Bronchial epithelial cell (primary cell): ENCODE results near the gene CCDC78. TPM values are rescaled to one million over a fixed set of nuclear protein-coding genes. Genes with fewer than 3 reads are reported as not detected.
"Not testable (repeated sequence)": the region's sequence is repeated elsewhere in the genome, so short reads cannot be mapped to it uniquely, and the experiment has no call there.

Experiments
- DNase-seq: peaks from one replicate; pipeline ENCODE4 v3.0.0-alpha.2; 2010; ENCODE audit warnings: low read depth
- FAIRE-seq: peaks from 2 replicates; lab custom pipeline; 2011; peaks lifted over from hg19 to GRCh38; lab: Jason Lieb, UNC
- H3K27me3 ChIP-seq: 2 replicates; pipeline ENCODE4 v1.5.1; 2011; ENCODE audit warnings: low read length; ENCODE audit not compliant: control insufficient read depth, insufficient read depth
- H3K36me3 ChIP-seq: 2 replicates; pipeline ENCODE4 v1.5.1; 2011; ENCODE audit warnings: low read length; ENCODE audit not compliant: control insufficient read depth, insufficient read depth
- H3K4me3 ChIP-seq: 2 replicates; pipeline ENCODE4 v1.5.1; 2011; ENCODE audit warnings: mild to moderate bottlenecking, low read depth, low read length, control low read depth
- CTCF ChIP-seq: IDR thresholded peaks from 2 replicates; pipeline ENCODE4 v1.5.1; 2011; ENCODE audit warnings: mild to moderate bottlenecking, moderate library complexity, low read length, control low read depth, inconsistent platforms; ENCODE audit not compliant: insufficient read depth, severe bottlenecking
- total RNA-seq: library from RNA; depleted of rRNA; stranded (reverse); fragments of >200 nt; gene quantifications from 2 replicates; pipeline ENCODE4 v1.2.1, GENCODE V29; 2014

Gene CCDC78
- total RNA-seq, 1 donor from 2014 or later, result 1.6 TPM

- peaks cover 2% of the 10 kb centered on the region for H3K36me3 ChIP-seq
- no peak for TF ChIP-seq CTCF
- no peak overlapping the region for H3K4me3 ChIP-seq
- FAIRE-seq (no peak), DNase-seq (no peak)
- peaks cover 3% of the 10 kb centered on the region for H3K27me3 ChIP-seq
Observed at GRCh38 chr16:692356-693108, 33.7 kb downstream of the CCDC78 start.

- DNase-seq, FAIRE-seq: not testable (repeated sequence)
Observed at GRCh38 chr16:691242-691641, 35.0 kb downstream of the CCDC78 start.

GRCh38 chr16:689175-689897 lies 36.9 kb downstream of the CCDC78 start:
- peak overlapping the region; percentile 83 for H3K4me3 ChIP-seq
- peaks cover 7% of the 10 kb centered on the region for H3K36me3 ChIP-seq
- FAIRE-seq (peak; percentile 32), DNase-seq (no peak)
- no peaks in the 10 kb centered on the region for H3K27me3 ChIP-seq
- no peak for TF ChIP-seq CTCF

More at GRCh38 chr16:691242-691641, 35.0 kb downstream of the CCDC78 start:
- not testable (repeated sequence) for H3K4me3 ChIP-seq, H3K27me3 ChIP-seq, H3K36me3 ChIP-seq

GRCh38 chr16:687499-687898 lies 38.7 kb downstream of the CCDC78 start:
- H3K4me3 ChIP-seq, result no peak overlapping the region
- H3K27me3 ChIP-seq, result no peaks in the 10 kb centered on the region
- no peak for DNase-seq
- no peak for TF ChIP-seq CTCF
- peak; percentile 28 for FAIRE-seq
- H3K36me3 ChIP-seq, result peaks cover 15% of the 10 kb centered on the region

GRCh38 chr16:686459-687260 lies 39.6 kb downstream of the CCDC78 start:
- TF ChIP-seq CTCF, result no peak
- H3K4me3 ChIP-seq, result no peak overlapping the region
- DNase-seq, result no peak
- H3K36me3 ChIP-seq, result peaks cover 23% of the 10 kb centered on the region
- FAIRE-seq, result no peak
- H3K27me3 ChIP-seq, result no peaks in the 10 kb centered on the region

GRCh38 chr16:685967-686366 lies 40.3 kb downstream of the CCDC78 start:
- DNase-seq (peak; percentile 16), FAIRE-seq (no peak)
- peak; percentile 66 for TF ChIP-seq CTCF
- H3K27me3 ChIP-seq, result no peaks in the 10 kb centered on the region
- H3K4me3 ChIP-seq, result no peak overlapping the region
- H3K36me3 ChIP-seq, result peaks cover 28% of the 10 kb centered on the region
